Suprapubic skin (tissue), 4 donors: ENCODE measurements around the gene TSHZ1. TPM values are rescaled to one million over a fixed set of nuclear protein-coding genes. Genes with fewer than 3 reads are reported as not detected.

Experiments
- DNase-seq, 2 donors: peaks; one replicate each; pipeline ENCODE4 v3.0.0-alpha.2; 2019; ENCODE audit warnings: low spot score in 2 of 2
- H3K27ac ChIP-seq: fragments of 200-600 bp; sonication (generic); one replicate; pipeline ENCODE4 v1.5.1; 2019
- H3K27me3 ChIP-seq: fragments of 200-600 bp; sonication (generic); one replicate; pipeline ENCODE4 v1.5.1; 2019
- H3K36me3 ChIP-seq: fragments of 200-600 bp; sonication (generic); one replicate; pipeline ENCODE4 v1.5.1; 2019
- H3K4me1 ChIP-seq: fragments of 200-600 bp; sonication (generic); one replicate; pipeline ENCODE4 v1.5.1; 2019
- H3K4me3 ChIP-seq: fragments of 200-600 bp; sonication (generic); one replicate; pipeline ENCODE4 v1.5.1; 2019; ENCODE audit warnings: mild to moderate bottlenecking
- H3K9me3 ChIP-seq: fragments of 200-600 bp; sonication (generic); one replicate; pipeline ENCODE4 v1.5.1; 2019
- EP300 ChIP-seq: sonication (generic); formaldehyde crosslinking; IDR thresholded peaks from one replicate; pipeline ENCODE4 v1.6.1; 2017; ENCODE audit warnings: antibody characterized with exemption
- POLR2A ChIP-seq, 2 donors: fragments of 450-650 bp; IDR thresholded peaks; one replicate each; pipeline ENCODE4 v1.6.1; 2017; ENCODE audit warnings: antibody characterized with exemption in 2 of 2, mild to moderate bottlenecking in 2 of 2, moderate library complexity in 2 of 2
- POLR2AphosphoS5 ChIP-seq, 3 donors: sonication (generic); formaldehyde crosslinking; IDR thresholded peaks; one replicate each; pipeline ENCODE4 v1.6.1; 2017; ENCODE audit warnings: antibody characterized with exemption in 3 of 3
- WGBS: methylation state at CpG from one replicate; pipeline ENCODE4 v1.1.5; 2018; 5-methylcytosine and 5-hydroxymethylcytosine counted together
- total RNA-seq, 4 donors: library from RNA; depleted of rRNA; stranded (reverse); fragments of >200 nt; gene quantifications; one replicate each; pipeline ENCODE4 v1.1.0, GENCODE V29; 2016
- TF ChIP-seq, protein P1 (sequence below), 2 donors: fragments of 200-600 bp in 1 of 2; fragments of 450-650 bp in 1 of 2; sonication (generic) in 1 of 2; IDR thresholded peaks; one replicate each; pipeline ENCODE4 v1.5.1; 2016 to 2019; ENCODE audit warnings: antibody characterized with exemption in 2 of 2, mild to moderate bottlenecking in 1 of 2, moderate library complexity in 1 of 2

The TSHZ1 gene
- total RNA-seq, 4 donors from 2014 or later = 15.2 to 24.5 (median 20.3) TPM

DNA sequence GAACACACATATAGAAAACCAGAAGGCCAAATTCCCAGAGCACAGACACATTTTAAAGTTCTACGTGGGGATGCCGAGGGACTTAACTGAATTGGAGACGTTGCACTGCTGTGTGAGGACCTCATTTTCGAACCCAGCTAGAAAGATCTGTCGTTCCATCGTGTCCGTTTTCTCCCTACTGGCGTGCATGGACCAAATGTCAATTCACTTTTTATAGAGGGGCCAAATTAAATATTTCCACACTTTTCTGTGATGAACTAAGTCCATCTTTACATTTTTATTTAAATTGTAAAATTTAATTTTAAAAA lies 692 bp upstream of the TSHZ1 start:
- Histone ChIP-seq H3K9me3 (no peaks in the 10 kb centered on the region), H3K36me3 (no peaks in the 10 kb centered on the region), H3K27me3 (no peaks in the 10 kb centered on the region), H3K27ac (peak overlapping the region; percentile 100), H3K4me3 (peak overlapping the region; percentile 99), H3K4me1 (peaks cover 63% of the 10 kb centered on the region)
- under 1% methylated on average over 8 of the region's 8 CpGs for WGBS
- TF ChIP-seq, protein P1, sequence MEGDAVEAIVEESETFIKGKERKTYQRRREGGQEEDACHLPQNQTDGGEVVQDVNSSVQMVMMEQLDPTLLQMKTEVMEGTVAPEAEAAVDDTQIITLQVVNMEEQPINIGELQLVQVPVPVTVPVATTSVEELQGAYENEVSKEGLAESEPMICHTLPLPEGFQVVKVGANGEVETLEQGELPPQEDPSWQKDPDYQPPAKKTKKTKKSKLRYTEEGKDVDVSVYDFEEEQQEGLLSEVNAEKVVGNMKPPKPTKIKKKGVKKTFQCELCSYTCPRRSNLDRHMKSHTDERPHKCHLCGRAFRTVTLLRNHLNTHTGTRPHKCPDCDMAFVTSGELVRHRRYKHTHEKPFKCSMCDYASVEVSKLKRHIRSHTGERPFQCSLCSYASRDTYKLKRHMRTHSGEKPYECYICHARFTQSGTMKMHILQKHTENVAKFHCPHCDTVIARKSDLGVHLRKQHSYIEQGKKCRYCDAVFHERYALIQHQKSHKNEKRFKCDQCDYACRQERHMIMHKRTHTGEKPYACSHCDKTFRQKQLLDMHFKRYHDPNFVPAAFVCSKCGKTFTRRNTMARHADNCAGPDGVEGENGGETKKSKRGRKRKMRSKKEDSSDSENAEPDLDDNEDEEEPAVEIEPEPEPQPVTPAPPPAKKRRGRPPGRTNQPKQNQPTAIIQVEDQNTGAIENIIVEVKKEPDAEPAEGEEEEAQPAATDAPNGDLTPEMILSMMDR (IDR thresholded peaks at IDR 0.05) = no peak
- TF ChIP-seq POLR2AphosphoS5 (IDR thresholded peaks at IDR 0.05) (no peak), POLR2A (IDR thresholded peaks at IDR 0.05) (no peak), EP300 (no peak)
- DNase-seq = no peak

DNA sequence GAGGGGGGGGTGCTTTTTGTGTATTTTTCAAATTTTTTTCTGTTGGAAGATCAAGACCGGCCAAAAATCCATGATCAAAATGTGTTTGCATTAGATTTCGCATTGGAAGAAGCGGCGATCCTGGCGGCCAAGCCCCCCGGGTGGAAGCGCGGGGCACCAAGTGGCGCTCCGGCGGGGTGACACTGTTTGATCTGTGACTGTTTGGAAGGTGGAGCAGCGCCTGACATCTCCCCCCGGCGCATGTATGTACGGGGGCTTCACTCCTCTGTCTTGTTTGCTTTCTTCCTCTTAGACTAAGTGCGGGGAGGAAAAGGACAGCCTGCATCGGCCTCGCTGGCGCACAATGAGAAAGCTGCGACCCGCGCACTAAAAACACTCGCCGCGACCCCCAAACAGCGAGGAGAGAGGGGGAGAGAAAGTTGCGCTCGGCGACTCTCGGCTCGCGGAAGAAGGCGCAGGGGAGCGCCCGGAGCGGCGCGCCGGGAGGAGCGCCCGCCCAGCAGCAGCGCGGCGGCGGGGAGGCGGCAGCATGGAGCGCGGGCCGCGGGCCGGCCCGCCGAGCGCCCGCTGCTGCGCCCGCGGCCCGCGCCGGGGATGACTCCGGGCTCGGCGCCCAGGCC lies 515 bp downstream of the TSHZ1 start:
- Histone ChIP-seq H3K4me3 (peak overlapping the region; percentile 99), H3K27me3 (no peaks in the 10 kb centered on the region), H3K4me1 (peaks cover 63% of the 10 kb centered on the region), H3K27ac (peak overlapping the region; percentile 100), H3K36me3 (no peaks in the 10 kb centered on the region), H3K9me3 (no peaks in the 10 kb centered on the region)
- TF ChIP-seq, protein P1 (IDR thresholded peaks at IDR 0.05) = no peak
- TF ChIP-seq EP300 = no peak
- TF ChIP-seq POLR2A (IDR thresholded peaks at IDR 0.05) = no peak
- no peak for TF ChIP-seq POLR2AphosphoS5 (IDR thresholded peaks at IDR 0.05)
- DNase-seq = no peak
- WGBS = 0% methylated on average over 11 of the region's 64 CpGs

DNA sequence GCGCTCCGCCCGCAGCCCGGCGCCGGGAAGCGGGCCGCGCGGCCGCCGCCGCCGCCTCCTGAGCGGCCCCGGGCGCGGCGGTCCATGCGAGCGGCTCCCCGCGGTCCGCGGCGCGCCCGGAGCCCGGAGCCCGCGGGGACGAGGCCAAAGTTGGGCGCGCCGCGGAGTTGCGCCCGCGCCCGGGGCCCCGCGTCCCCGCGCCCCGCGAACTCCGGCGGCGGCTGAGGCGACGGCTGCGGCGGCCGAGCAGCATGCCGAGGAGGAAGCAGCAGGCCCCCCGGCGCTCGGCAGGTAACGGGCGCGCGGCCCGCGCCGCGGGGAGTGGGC lies 992 bp downstream of the TSHZ1 start:
- peak overlapping the region; percentile 99 for H3K4me3 ChIP-seq
- WGBS = no CpG with 5 or more reads among the region's 66 CpGs
- H3K27ac ChIP-seq = peak overlapping the region; percentile 89
- H3K4me1 ChIP-seq = peaks cover 63% of the 10 kb centered on the region
- DNase-seq = no peak
- TF ChIP-seq EP300 = no peak
- no peak for TF ChIP-seq POLR2A (IDR thresholded peaks at IDR 0.05)
- no peak for TF ChIP-seq POLR2AphosphoS5 (IDR thresholded peaks at IDR 0.05)
- no peaks in the 10 kb centered on the region for H3K27me3 ChIP-seq
- H3K9me3 ChIP-seq = no peaks in the 10 kb centered on the region
- H3K36me3 ChIP-seq = no peaks in the 10 kb centered on the region

DNA sequence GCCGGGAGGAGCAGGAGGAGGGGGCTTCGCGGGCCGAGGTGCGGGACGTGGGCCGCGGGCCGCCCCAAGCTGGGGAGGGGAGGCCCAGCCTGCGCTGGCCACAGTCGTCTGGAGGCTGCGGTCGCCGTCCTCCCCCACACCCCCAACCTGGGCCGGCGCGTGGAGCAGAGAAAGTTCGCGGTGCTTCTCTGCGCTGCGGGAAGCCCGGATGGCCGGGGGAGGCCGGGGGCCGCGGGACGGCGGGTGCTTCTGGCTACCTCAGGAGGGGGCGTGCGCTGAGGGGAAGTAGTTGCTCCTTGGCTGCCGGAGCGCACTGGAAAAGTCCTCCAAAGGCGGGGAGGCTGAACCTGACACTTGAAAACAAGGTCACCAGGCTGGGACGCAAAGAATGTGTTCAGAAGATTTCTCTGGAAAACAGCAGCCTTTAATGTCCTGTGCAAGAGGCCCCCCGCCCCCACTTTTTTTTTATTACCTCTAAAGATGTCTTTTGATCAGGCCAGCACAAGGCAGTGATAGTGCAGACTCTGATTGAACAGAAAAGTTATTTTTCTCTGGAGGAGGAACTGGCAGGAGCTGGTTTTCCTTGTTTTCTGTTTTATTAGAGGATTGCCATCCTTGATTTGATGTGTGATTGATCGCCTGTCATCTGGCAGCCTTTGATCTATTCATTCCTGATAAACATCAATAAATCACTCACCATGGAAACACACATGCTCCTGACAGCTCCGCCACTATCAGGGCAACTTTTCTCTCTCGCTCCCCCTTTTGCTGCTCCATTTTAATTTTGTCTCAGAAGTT lies 1.6 kb downstream of the TSHZ1 start:
- no peaks in the 10 kb centered on the region for H3K9me3 ChIP-seq
- H3K4me1 ChIP-seq = peaks cover 62% of the 10 kb centered on the region
- peak overlapping the region; percentile 99 for H3K4me3 ChIP-seq
- peak overlapping the region; percentile 89 for H3K27ac ChIP-seq
- no peaks in the 10 kb centered on the region for H3K27me3 ChIP-seq
- H3K36me3 ChIP-seq = no peaks in the 10 kb centered on the region
- TF ChIP-seq EP300 (no peak), POLR2A (IDR thresholded peaks at IDR 0.05) (no peak), POLR2AphosphoS5 (IDR thresholded peaks at IDR 0.05) (peak in 1 of 3 donors; percentile 51)
- TF ChIP-seq, protein P1 (IDR thresholded peaks at IDR 0.05) = no peak
- DNase-seq = peak in 1 of 2 donors; percentile 78
- whole genome bisulfite sequencing = 4% methylated on average over 15 of the region's 38 CpGs

DNA sequence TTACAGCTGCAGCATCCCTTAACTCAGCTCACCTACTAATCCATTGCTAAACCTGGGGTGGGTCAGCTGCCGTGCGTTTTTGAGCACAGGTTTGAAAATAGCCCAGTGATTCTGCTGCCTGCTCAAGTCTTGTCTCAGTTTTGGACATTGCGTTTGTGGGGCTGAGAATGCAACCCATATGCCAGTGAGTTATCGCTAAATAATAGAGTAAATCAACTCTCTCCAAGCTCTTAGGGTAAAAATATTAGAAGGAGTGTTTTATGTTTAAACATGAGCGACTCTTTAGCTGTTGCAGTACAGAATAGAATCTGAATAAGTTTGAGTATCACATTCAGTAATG lies 2.1 kb downstream of the TSHZ1 start:
- no peaks in the 10 kb centered on the region for H3K27me3 ChIP-seq
- peaks cover 58% of the 10 kb centered on the region for H3K4me1 ChIP-seq
- 15% methylated on average over 5 of the region's 5 CpGs for WGBS
- TF ChIP-seq EP300 (no peak), POLR2A (IDR thresholded peaks at IDR 0.05) (no peak), POLR2AphosphoS5 (IDR thresholded peaks at IDR 0.05) (no peak)
- TF ChIP-seq, protein P1 (IDR thresholded peaks at IDR 0.05) = no peak
- peak overlapping the region; percentile 89 for H3K27ac ChIP-seq
- peak overlapping the region; percentile 99 for H3K4me3 ChIP-seq
- no peaks in the 10 kb centered on the region for H3K36me3 ChIP-seq
- H3K9me3 ChIP-seq = no peaks in the 10 kb centered on the region
- no peak for DNase-seq
